ENCODE results near the gene SKIC3.

- no peak for TF ChIP-seq CTCF (IDR thresholded peaks at IDR 0.05)
- no peak for TF ChIP-seq POLR2A (IDR thresholded peaks at IDR 0.05)
Measured at GRCh38 chr5:95543017-95543705, 11.6 kb downstream of the SKIC3 start.

Measured in suprapubic skin (tissue), 3 donors.